SK-MEL-5 (cell line): Measurements from ENCODE around the gene MANF. TPM values are rescaled to one million over a fixed set of nuclear protein-coding genes. Genes with fewer than 3 reads are reported as not detected.

ENCODE experiments used
- DNase-seq: peaks from one replicate; pipeline ENCODE4 v3.0.0-alpha.2; 2016; ENCODE audit warnings: low read depth, low spot score
- in situ Hi-C: cut with HindIII; loops from 2 replicates; pipeline ENCODE4 v1.10.0; 2016; ENCODE audit warnings: low sequenced_read_pairs, high pct_unique_total_duplicates, low pct_unique_long_range_greater_than_20kb
- polyA plus RNA-seq, 2 experiments: library from polyadenylated mRNA; depleted of rRNA; stranded (reverse); fragments of >200 nt; gene quantifications; 2 replicates each; pipeline ENCODE4 v1.2.3, GENCODE V29; 2015
- total RNA-seq: library from RNA; depleted of rRNA; stranded (reverse); fragments of >200 nt; shearing (Covaris generic); gene quantifications from 2 replicates; pipeline ENCODE4 v1.2.3, GENCODE V29; 2014; rRNA removed

The MANF gene
- 238 and 252 TPM in 2 replicates for total RNA-seq
- polyA plus RNA-seq (2015; cell fraction: cytosol; rRNA removed), result 111 and 157 TPM in 2 replicates
- polyA plus RNA-seq (2015; cell fraction: nucleus; rRNA removed), result 22.0 and 39.8 TPM in 2 replicates

DNA sequence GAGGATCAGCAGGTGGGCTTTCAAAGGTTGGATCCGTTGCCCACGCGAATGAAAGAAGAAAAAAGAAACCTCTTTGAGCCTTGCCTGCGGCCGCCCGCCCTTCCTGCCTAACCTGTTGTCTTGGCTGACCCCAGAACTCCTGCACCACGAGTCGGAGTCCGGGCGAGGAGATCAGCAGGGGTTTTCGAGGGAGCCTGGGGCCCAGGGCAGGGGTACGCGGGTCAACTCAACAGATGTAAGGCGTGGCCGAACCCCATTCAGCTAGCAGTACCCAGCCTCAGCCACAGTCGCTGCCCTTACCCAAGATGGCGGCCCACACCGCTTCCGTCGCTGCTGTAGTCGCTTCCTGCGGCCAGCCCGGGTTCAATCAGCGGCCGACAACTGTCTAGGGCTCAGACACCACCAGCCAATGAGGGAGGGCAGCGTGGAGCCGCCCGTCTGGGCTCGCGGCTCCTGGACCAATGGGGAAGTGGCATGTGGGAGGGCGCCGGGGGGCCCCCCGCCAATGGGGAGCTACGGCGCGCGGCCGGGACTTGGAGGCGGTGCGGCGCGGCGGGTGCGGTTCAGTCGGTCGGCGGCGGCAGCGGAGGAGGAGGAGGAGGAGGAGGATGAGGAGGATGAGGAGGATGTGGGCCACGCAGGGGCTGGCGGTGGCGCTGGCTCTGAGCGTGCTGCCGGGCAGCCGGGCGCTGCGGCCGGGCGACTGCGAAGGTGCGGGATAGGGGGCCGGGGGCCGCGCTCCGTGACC, at the start of gene MANF:
TSS of gene MANF (plus strand) at position 566 of the 748 bp plus-strand sequence. CDS start at position 618, 52 bp downstream.
- in situ Hi-C loops, result no loop called here
- peak; percentile 98 for DNase-seq

- in situ Hi-C loops, result no loop called here
- DNase-seq, result no peak
Observed at GRCh38 chr3:51336261-51336660, 48.8 kb upstream of the MANF start.

DNA sequence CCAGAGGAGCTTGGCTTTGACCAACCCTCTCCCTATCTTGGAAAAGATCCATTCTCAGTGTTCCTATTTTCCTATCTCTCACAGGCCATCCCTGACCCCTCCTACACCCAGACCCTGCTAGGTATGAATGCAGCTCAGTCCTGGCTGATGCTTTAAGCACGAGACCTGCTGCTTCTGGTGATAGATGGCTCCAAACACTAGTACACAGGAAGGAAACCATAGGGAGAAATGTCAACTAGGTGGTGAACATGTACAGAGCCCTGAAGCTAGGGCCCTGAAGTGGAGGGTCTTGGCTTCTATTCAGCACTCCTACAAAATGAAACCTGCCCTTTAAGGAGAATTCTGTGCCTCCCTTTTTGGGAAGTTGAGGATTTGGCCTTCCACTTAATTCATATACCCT, 47.4 kb upstream of the MANF start:
- in situ Hi-C loops, result no loop called here
- DNase-seq, result no peak

DNA sequence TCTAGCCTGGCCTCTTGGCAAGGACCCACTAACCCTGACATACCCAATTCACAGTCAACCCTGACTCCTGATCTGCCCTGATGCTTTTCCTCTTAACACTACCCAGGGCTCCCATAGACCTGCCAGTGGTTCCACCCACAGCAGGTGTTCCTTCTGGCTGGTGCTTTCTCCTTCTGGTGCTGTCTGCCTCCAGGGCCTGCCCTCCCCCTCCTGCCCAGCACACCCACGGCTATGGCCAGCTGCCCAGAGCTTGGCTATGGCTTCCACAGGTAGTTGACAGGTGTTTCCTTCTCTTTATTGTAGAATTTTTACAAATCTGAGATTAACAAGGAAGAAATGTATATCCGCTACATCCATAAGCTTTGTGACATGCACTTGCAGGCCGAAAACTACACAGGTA, 46.5 kb upstream of the MANF start:
- no peak for DNase-seq
- in situ Hi-C loops, result no loop called here

DNA sequence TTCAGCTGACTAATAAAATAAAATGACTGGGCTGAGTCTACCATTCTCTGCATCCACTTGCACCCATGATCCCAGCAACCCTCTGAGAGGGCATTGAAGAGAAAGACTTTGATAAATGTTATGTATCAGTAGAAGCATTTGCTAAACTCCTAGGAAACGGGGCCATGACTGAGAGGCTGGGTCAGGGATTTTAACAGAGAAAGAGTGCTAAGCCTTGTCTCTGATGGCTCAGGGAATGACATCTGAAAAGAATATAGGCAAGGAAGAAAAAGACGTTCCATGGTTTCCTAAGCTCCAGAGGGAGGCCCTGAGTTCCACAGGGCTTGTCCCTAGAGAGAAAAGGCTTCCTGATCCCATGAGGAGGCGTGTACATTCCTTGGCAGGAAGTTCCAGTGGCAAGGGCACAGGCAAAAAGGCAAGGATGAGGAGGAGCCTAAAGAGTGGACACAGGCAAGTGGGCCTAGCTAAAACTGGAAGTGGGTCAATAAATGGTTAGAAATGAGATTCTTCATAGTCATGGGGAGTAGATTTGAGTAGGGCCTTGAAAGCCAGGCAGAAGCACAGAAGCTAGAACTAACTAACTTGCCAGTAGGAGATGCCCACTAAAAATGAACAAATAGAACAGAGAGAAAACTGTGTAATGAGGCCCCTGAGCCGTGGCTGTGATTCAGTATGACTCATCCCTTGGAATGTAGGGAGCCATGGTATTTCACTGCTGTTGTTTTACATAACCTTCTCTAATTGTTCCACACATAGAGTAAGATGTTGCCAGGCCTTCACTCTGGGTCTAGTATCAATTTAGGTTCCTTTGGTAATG, 44.9 kb upstream of the MANF start:
- DNase-seq, result peak; percentile 70
- in situ Hi-C loops, result no loop called here

DNA sequence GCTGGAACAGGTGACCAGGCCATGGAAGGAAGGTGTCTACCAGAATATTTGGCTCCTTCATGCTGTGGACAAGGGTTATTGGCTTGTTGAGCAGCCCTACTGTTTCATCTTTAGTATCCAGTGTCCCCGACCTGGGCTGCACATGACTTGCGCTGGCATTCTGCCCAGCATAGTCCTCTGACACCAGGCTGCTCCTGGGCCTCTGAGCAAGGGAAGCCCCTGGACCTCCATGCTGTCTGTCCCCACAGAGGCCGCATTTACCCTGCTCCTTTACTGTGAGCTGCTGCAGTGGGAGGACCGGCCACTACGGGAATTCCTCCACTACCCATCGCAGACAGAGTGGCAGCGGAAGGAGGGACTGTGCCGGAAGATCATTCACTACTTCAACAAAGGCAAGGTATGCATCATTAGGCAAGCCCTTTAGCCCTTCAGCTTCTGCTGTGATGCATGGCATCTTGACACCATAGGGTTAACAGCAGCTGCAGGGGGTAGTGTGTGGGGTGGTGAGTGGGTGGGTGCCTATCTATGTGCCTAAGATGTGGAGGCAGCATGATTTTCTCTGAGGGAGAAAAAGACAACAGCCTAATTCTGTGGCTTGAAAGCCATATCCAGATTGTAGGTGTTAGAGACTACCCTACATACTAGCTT, 44.0 kb upstream of the MANF start:
- DNase-seq, result no peak

DNA sequence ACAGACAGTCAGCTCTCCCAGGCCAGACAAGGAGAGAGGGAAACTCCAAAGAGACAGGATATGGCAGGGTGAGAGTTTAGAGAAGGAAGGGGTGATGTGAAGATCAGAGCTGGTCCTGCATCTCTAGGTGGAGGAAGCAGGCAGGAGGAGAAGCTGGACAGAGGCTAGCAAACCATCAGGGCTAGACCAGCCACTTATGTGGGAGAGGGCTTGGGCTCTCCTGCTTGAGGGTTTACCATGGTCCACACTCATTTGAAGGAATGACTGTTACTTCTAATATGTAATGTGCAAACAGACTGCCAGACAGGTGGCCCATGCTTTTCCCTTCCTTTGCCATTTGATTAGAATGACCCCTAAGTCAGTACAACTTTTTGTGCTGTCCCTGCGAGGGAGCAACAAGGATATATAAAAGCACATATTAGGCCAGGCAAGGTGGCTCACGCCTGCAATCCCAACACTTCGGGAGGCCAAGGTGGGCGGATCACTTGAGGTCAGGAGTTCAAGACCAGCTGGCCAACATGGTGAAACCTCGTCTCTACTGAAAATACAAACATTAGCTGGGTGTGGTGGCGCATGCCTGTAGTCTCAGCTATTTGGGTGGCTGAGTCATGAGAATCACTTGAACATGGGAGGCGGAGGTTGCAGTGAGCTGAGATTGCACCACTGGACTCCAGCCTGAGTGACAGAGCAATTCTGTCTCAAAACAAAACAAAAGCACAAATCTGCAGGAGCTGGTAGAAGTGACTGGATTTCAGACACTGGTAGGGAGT, 41.0 kb upstream of the MANF start:
- in situ Hi-C loops, result no loop called here

More for the DNA sequence above, 44.0 kb upstream of the MANF start:
- in situ Hi-C loops, result no loop called here

GRCh38 chr3:51350751-51351150, 34.3 kb upstream of the MANF start:
- DNase-seq, result no peak
- in situ Hi-C loops, result no loop called here

More for the DNA sequence above, 41.0 kb upstream of the MANF start:
- no peak for DNase-seq

DNA sequence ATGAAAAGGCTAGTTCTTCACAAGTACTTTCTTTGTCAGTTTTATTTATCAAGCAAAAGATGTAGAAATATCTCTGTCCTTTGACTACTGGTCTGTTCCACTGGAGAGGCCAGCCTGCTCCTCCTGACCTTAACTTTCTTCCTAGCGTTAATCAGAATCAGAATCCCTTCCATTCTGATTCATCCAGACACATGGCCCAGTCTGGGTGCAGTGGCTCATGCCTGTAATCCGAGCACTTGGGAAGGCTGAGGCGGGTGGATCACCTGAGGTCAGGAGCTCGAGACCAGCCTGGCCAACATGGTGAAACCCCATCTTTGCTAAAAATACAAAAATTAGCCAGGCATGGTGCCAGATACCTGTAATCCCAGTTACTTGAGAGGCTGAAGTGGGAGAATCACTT, 32.0 kb upstream of the MANF start:
- in situ Hi-C loops, result no loop called here

DNA sequence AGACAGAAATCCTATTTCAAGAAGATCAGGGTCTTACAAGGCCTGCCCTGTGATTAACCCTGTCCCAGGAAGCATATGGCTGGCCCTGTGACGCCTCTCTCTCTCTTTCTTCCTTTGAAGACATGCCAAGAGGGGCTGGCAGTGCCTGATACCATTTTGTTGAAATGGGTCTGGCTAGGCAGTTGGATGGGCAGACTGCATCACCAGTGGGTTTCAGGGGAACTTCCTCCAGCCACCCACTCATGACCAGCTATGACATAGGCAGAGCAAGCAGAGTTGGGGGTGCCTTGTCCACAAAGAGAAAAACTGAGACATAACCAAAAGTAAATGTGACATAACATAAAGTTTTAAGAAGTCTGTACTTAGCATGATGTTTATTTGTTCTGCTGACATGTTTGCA, 31.4 kb upstream of the MANF start:
- no peak for DNase-seq
- in situ Hi-C loops, result no loop called here

More for the DNA sequence above, 32.0 kb upstream of the MANF start:
- no peak for DNase-seq

DNA sequence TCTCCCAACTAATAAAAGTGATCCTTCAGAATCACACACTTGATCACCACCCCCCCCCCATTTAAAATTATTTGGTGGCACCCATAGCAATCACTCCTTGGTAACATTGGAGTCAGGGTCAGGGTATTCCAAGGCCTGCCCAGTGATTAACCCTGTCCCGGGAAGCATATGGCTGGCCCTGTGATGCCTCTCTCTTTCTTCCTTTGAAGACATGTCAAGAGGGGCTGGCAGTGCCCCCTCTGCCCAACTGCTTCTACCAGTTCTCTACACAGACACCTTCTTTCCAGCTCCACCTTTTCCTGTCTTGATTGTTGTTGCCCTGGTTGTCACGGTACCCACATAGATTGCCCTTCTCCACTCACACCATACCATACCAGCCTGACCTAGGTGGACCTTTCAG, 30.9 kb upstream of the MANF start:
- in situ Hi-C loops, result no loop called here
- no peak for DNase-seq

GRCh38 chr3:51354731-51355615, 30.1 kb upstream of the MANF start:
- in situ Hi-C loops, result no loop called here
- DNase-seq, result no peak

- in situ Hi-C loops, result no loop called here
- DNase-seq, result no peak
Observed at GRCh38 chr3:51355891-51356578, 29.1 kb upstream of the MANF start.

DNA sequence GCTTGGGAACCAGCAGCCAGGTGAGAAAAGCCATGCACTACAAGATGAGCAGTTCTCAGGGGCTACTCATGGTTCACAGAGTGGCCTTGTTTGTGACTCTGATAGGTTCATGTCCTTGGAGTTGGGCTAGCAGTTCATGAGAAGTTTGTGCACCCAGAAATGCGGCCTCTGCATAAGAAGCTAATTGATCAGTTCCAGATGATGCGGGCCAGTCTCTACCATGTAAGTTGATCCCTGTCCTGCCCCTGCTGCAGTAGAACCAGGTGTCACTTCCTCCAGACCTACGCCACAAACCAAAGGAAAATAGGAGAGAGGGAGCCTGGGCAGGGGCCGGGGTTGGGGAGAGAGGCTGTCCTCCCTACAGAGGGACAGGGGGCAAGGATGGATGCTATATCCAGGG, 27.2 kb upstream of the MANF start:
- in situ Hi-C loops, result no loop called here
- DNase-seq, result no peak

GRCh38 chr3:51358981-51359380, 26.1 kb upstream of the MANF start:
- DNase-seq, result no peak
- in situ Hi-C loops, result no loop called here

DNA sequence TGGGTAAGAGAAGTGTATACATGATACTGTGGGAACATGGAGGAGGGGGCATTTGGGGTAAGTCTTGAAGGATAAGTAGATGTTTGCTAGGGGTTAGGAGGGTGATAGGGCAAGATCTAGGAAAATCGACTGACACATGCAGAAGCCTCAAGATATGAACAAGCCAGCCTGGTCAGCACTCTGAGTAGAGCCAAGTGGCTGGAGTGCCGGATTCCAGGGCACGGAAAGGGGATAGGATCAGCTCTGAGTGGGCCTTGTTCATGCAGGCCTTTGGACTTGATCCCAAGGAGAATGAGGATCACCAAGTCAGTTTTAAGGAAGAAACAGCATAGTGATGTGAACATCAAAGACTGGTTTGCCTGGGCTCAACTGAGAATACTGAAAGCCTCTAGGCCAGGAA, 24.3 kb upstream of the MANF start:
- in situ Hi-C loops, result no loop called here
- DNase-seq, result no peak
